GM18508 (cell line): Measurements from ENCODE around the gene HPN.

ENCODE experiments used
- ATAC-seq: cut with Tn5 transposase; IDR thresholded peaks from one replicate; pipeline ENCODE4 v1.9.1; 2021; ENCODE audit warnings: moderate number of reproducible peaks; ENCODE audit not compliant: insufficient read depth, unreplicated experiment

The HPN gene

GRCh38 chr19:35058370-35058769 lies 16.8 kb downstream of the HPN start:
- ATAC-seq = no peak

- no peak for ATAC-seq
Measured at GRCh38 chr19:35059006-35059798, 17.7 kb downstream of the HPN start.

GRCh38 chr19:35059799-35060091 lies 18.2 kb downstream of the HPN start:
- ATAC-seq = no peak

GRCh38 chr19:35060160-35060855 lies 18.8 kb downstream of the HPN start:
- no peak for ATAC-seq

- ATAC-seq = no peak
Measured at GRCh38 chr19:35061583-35062373, 20.3 kb downstream of the HPN start.

GRCh38 chr19:35062942-35063341 lies 21.4 kb downstream of the HPN start:
- ATAC-seq = no peak

GRCh38 chr19:35063940-35064818 lies 22.7 kb downstream of the HPN start:
- ATAC-seq = no peak

- no peak for ATAC-seq
Measured at GRCh38 chr19:35065574-35065973, 24.1 kb downstream of the HPN start.

GRCh38 chr19:35066121-35066520 lies 24.6 kb downstream of the HPN start:
- no peak for ATAC-seq

GRCh38 chr19:35066691-35067563 lies 25.4 kb downstream of the HPN start:
- no peak for ATAC-seq

GRCh38 chr19:35068941-35069634 lies 27.6 kb downstream of the HPN start:
- no peak for ATAC-seq

GRCh38 chr19:35069696-35070095 lies 28.2 kb downstream of the HPN start:
- no peak for ATAC-seq

- ATAC-seq = no peak
Measured at GRCh38 chr19:35070471-35070870, 28.9 kb downstream of the HPN start.

- ATAC-seq = no peak
Measured at GRCh38 chr19:35073516-35073915, 32.0 kb downstream of the HPN start.

GRCh38 chr19:35073941-35074340 lies 32.4 kb downstream of the HPN start:
- no peak for ATAC-seq

GRCh38 chr19:35074426-35075201 lies 33.1 kb downstream of the HPN start:
- ATAC-seq = no peak

GRCh38 chr19:35075202-35076025 lies 33.9 kb downstream of the HPN start:
- no peak for ATAC-seq
